GM18498 (cell line): Measurements from ENCODE around the gene OR2F2.
A peak's percentile ranks its signal among the peaks of the same experiment; 100 is the strongest.

Source experiments
- ATAC-seq: cut with Tn5 transposase; IDR thresholded peaks from one replicate; pipeline ENCODE4 v1.9.1; 2021; ENCODE audit warnings: mild to moderate bottlenecking, moderate library complexity; ENCODE audit not compliant: unreplicated experiment

The OR2F2 gene

GRCh38 chr7:143913945-143914615, 21.0 kb upstream of the OR2F2 start:
- no peak for ATAC-seq

- no peak for ATAC-seq
These were observed 19.9 kb upstream of the OR2F2 start for GRCh38 chr7:143914938-143915652.

- no peak for ATAC-seq
These were observed 10.2 kb upstream of the OR2F2 start for GRCh38 chr7:143924851-143925250.

GRCh38 chr7:143929224-143929920, 5.7 kb upstream of the OR2F2 start:
- peak; percentile 52 for ATAC-seq

- ATAC-seq: no peak
These were observed 3.3 kb upstream of the OR2F2 start for GRCh38 chr7:143931739-143932138.

- ATAC-seq: no peak
These were observed 1.3 kb downstream of the OR2F2 start for GRCh38 chr7:143936087-143937009.

- no peak for ATAC-seq
These were observed 3.6 kb downstream of the OR2F2 start for GRCh38 chr7:143938379-143939243.

GRCh38 chr7:143945423-143945822, 10.4 kb downstream of the OR2F2 start:
- ATAC-seq: no peak

GRCh38 chr7:143947111-143947510, 12.1 kb downstream of the OR2F2 start:
- no peak for ATAC-seq

GRCh38 chr7:143948733-143949132, 13.7 kb downstream of the OR2F2 start:
- ATAC-seq: no peak

GRCh38 chr7:143953421-143953820, 18.4 kb downstream of the OR2F2 start:
- no peak for ATAC-seq

GRCh38 chr7:143954135-143954534, 19.1 kb downstream of the OR2F2 start:
- no peak for ATAC-seq

- no peak for ATAC-seq
These were observed 19.5 kb downstream of the OR2F2 start, which contains the start of gene OR2F1 for GRCh38 chr7:143954544-143954943. OR2F1 (plus strand) TSS chr7:143954844; CDS start chr7:143959971, 5,127 bp downstream.

- no peak for ATAC-seq
These were observed 23.7 kb downstream of the OR2F2 start for GRCh38 chr7:143958781-143959180.

- no peak for ATAC-seq
These were observed 26.0 kb downstream of the OR2F2 start for GRCh38 chr7:143960813-143961610.

GRCh38 chr7:143965280-143965679, 30.2 kb downstream of the OR2F2 start:
- ATAC-seq: no peak

GRCh38 chr7:143967398-143967797, 32.4 kb downstream of the OR2F2 start:
- no peak for ATAC-seq

GRCh38 chr7:143973870-143974416, 38.9 kb downstream of the OR2F2 start:
- ATAC-seq: no peak

- no peak for ATAC-seq
These were observed 39.4 kb downstream of the OR2F2 start for GRCh38 chr7:143974459-143974858.
